HG03442 (cell line): ENCODE results near the gene CTXND1.
"Not testable (repeated sequence)": the region's sequence is repeated elsewhere in the genome, so short reads cannot be mapped to it uniquely, and the experiment has no call there.

Experiments
- ATAC-seq: cut with Tn5 transposase; IDR thresholded peaks from one replicate; pipeline ENCODE4 v1.9.1; 2021; ENCODE audit warnings: mild to moderate bottlenecking, moderate library complexity; ENCODE audit not compliant: unreplicated experiment

The CTXND1 gene

DNA sequence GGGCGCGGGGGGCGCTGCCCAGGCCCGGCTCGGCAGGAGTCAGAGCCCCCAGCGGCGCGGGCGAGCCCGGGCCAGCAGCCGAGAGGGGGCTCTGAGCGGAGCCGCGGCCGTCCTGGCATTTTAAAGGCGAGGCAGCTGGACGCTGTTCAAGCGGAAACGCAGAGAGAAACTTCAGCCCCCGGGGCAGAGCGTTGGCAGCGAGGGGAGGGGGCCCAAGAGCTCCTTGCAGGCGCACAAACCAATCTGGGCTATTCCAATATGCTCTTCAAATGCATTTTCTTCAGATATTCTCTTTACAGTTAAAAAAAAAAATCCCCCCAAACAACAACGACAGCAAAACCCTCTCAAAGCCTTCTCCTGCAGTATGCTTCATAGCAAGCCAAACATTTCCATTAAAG, at the start of gene CTXND1:
Gene CTXND1 (minus strand): TSS at position 93 of the 398 bp plus-strand sequence. CDS start 50,264 bp downstream, outside the sequence.
- no peak for ATAC-seq

DNA sequence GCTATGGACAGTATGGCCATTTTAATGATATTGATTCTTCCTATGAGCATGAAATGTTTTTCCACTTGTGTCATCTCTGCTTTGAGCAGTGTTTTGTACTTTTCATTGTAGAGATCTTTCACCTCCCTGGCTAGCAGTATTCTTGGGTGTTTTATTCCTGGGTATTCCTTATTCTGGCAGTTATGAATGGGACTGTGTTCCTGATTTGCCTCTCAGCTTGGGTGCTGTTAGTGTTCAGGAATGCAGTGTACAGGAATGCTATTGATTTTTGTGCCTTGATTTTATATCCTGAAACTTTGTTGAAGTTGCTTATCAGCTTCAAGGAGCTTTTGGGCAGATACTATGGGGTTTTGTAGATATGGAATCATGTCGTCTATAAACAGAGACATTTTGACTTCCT, 49.5 kb upstream of the CTXND1 start:
- no peak for ATAC-seq

DNA sequence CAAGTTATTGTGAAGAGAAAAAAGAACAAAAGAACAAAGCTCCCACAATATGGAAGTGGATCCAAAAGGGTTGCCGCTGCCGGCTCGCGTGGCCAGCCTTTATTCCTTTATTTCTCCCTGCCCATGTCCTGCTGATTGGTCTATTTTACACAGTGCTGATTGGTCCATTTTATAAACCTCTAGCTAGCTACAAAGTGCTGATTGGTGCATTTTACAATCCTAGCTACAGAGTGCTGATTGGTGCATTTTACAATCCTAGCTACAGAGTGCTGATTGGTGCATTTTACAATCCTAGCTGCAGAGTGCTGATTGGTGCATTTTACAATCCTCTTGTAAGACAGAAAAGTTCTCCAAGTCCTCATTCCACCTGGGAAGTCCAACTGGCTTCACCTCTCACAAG, 43.8 kb upstream of the CTXND1 start:
- not testable (repeated sequence) for ATAC-seq

DNA sequence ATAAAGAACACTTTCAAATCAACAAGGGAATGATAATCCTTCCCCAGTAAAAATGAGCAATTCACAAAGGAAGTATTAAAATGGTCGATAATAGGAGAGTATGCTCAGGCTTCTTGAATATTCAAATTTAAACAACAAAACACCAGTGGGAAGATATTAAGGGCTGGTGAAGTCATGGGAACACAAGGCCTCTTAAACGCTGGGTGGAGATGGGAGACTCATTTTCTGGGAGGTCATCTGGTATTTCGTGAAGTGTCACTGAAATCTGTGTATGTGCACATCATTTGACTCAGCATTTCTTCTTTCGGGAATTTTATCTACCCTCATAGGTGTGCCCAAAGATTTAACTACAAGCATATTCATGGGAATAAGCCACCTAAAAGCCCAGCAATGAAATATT, 40.1 kb upstream of the CTXND1 start:
- no peak for ATAC-seq

DNA sequence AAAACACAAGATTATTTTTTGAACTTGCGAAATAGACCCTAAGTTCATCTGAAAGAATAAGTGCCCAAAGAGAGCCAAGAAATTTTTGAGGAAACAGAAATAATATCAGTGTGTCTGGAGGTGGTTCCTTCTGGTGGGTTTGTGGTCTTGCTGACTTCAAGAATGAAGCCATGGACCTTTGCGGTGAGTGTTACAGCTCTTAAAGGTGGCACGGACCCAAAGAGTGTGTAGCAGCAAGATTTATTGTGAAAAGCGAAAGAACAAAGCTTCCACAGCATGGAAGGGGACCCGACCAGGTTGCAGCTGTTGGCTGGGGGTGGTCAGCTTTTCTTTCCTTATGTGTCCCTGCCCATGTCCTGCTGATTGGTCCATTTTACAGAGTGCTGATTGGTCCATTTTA, 38.9 kb upstream of the CTXND1 start:
- not testable (repeated sequence) for ATAC-seq

DNA sequence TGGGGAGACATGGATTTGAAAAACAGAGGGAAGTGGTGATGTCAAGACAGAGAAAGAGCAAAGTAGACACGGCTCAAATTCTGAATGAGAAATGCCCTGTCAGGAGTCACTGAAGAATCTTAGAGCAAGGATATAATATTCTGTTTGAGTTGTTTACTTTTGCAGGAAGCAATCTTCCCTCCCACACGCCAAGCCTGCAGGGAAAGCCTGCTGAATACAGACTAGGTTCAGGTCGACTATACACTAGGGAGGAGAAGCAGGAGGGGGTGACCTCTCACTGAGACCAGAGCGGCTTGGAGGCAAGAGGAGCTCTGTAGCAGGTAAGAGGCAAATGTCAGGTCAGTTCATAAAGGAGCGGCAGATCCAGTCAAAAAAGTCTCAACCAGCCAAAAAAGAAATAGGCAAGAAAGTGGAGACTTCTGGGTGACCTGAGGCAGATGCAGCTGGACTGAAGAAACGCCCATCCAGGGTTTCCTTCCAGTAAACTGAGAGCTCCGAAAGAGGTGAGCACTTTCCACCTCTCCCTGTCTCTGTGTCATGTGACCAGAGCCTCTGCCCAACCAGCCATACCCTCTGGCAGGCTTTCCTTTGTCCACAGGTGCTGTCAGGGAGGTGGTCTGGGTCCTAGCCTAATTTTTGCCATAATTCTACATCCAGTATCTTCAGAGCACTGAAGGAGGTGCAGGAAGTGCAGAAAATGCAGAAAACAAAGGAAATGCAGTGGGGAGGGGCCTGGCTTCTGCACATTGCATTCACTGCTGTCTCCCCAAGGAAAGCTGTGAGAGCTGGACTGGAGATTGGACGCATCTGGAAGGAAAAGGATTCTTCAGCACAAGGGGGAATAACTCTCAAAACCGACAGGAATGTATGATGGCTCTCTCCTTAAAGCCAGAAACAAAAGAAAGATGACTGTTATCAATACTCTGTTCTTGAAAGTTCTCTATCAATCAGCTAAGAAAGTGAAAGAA, 37.8 kb upstream of the CTXND1 start:
- no peak for ATAC-seq

DNA sequence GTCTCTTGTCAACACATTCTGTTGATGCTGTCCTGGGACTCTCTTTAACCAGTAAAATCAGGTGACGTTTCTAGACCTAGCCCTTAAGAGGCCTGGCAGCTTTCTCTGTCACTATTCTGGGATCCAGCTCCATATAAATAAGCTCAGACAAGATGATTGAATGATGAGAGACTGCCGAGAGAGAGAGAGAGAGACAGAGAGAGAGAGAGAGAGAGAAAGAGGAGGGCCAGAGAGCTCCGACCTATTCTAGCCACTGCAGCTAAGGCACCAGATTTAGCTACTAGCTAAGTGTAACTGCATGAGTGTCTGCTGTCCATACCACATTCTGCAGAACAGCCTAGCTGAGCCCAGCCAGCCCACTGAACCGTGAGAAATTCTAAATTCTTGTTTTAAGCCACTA, 36.1 kb upstream of the CTXND1 start:
- ATAC-seq = no peak

DNA sequence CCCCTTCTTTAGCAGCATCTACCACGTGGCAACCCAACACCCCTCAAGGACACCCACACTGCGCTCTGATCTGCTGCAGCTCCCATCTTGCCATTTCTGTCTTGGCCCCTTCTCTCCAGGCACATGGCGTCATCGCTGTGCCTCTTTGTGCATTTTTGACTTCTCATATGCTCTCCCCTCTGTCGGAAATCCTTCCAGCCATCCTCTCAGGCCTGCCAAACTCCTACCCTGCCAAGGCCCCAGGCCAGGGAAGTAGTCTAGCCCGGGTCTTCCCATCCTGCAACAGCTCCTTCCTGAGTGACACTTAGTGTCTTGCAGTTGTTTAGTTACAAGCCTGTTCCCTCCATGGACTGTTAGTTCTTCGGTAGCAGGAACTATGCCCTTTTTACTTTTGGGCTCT, 34.0 kb upstream of the CTXND1 start:
- no peak for ATAC-seq

DNA sequence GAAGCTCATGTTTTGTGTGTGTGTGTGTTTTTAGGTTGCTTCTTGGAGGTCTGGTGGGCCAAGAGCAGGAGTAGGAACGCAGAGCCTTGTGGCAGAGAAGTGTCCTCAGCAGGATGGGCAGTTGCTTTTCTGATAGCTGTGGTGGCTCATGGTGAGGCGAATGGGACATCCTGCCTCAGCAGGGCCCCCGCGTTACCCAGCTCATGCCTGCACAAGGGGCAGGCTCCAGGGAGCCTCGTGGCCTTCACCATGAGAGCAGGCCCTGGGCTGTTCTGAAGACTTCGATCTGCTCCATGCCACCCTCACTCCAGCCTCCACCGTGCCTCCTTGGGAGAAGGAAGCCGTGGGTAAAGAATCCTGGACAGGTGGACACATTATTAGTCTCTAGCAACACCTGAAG, 33.4 kb upstream of the CTXND1 start:
- ATAC-seq = no peak

DNA sequence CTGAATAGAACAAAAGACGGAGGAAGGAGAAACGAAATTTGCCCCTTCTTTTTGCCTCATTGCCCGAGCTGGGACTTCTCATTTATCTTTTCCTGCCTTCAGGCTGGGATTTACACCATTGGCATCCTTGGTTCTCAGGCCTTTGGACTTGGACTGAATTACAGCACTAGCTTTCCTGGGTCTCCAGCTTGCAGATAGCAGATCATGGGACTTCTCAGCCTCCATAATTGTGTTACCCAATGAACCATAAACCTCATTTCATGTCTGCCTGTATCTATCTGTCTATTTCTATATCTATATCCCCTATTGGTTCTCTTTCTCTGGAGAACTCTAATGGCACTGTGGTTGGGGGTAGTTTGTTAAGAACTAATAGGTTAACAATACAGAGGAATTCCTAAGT, 31.5 kb upstream of the CTXND1 start:
- ATAC-seq = no peak

DNA sequence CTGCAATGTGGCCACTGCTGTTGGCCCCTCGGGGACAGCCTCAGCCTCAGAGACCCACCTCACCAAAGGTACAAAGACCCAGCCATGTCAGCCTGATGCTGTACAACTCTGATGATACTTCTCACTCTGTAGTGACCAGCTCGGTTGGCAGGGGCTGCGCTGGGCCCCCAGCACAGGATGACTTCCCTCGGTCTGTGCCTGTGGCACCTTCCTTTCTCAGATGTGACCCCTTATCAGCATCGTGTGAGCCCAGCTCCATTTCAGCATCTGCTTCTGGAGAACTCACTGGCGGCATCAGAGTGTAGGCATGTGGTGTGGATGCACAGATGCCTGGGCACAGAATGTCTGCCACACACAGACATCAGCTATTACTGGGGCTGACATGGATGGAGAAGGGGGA, 25.1 kb upstream of the CTXND1 start:
- ATAC-seq = no peak

DNA sequence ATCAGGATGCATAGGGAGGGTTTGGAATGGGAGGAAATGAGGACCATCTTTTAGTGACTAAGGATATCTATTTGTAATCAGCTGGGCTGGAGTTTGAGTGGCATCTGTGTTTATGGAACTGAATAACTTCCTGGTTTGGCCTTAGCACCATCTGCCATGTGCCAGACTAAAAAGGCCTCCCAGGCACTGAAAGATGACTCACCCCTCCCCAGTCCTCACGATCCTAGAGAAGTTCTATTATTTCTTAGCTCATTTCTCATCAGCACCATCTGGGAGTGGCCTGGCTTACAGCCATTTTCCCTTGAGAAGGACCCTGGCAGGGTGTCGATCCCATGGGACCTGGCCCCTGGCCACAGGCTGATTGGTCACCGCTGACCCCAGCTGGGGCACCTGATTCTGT, 23.9 kb upstream of the CTXND1 start:
- no peak for ATAC-seq

DNA sequence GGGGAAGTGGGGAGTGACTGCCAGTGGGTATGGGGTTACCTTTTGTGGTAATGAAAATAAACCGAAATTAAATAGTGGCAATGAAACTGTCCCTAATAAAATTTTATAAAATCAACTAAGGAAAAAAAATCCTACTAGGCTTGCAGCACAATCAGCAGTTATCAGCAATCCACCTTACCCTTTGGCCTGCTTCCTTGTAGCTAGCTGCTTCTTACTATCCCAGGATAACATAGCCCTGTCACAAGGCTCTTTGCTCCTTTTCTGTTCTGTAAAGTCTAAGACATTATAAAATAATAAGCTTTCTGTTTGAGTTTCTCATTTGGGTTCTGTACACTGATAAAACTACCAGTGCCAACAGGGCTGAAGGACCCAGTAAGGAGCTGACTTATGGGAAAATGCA, 23.0 kb upstream of the CTXND1 start:
- ATAC-seq = no peak

DNA sequence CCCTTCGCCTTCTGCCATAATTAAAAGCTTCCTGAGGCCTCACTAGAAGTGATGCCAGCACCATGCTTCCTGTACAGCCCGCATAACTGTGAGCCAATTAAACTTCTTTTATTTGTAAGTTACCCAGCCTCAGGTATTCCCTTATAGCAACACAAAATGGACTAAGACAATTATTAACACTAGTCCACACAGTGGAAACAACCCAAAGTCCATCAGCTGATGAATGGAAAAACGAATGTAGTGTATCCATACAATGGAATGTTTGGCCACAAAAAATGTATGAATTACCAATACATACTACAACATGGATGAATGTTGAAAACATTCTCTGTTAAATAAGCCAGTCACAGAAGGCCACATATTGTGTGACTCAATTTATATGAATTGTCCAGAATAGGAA, 22.5 kb upstream of the CTXND1 start:
- no peak for ATAC-seq

DNA sequence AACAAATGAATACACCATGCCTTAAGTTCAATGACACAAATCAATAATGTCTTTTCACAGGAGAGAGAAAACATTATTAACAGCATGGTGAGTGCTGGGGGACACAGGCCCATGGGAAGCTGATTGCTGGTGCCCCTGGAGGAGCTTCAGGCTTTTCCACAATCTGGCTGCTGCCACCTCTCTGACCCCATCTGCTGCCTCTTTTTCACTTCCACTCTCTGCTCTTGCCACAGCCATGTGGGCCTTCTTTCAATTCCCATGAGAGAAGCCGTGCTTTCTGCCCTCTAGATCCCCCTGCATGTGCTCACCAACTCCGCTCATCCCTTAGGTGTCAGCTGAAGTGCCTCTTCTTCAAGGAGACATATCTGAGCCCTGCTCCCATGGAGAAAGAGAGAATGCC, 21.0 kb upstream of the CTXND1 start:
- no peak for ATAC-seq

DNA sequence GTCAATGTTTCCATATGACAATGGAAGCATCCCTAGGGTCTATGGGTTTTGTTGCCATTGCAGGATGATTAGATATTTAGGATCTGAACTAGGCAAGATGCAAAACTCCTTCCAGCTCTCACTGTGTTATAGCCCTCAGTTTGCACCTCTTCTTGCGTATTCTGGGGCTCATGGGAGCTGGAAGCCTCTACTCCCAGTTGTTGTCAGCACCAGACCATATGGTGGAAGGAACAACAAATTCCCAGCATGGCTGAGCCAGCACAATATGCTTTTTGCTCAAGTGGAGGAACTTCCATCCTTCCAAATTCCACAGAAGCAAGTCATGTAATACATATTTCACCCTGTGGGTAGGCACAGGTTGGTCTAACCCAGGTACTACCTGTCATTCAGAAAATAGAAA, 18.5 kb upstream of the CTXND1 start:
- ATAC-seq = no peak

DNA sequence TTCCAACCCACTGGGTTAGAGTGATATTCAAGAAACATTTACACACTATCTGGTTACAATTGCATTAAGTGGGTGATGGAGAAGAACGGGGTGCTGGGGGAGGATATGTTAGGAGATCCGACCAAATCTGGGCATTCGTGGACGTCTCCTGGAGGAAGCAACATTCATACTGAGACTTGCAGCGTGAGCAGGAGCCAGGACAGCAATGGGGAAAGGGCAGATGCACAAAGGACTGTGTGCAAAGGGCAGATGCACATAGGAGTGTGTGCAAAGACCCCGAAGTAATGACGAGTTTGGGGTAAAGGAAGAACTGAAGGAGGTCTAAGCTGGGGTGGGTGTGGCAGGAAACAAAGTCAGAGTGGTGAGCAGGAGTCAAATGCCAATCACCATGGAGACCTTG, 16.1 kb upstream of the CTXND1 start:
- no peak for ATAC-seq

DNA sequence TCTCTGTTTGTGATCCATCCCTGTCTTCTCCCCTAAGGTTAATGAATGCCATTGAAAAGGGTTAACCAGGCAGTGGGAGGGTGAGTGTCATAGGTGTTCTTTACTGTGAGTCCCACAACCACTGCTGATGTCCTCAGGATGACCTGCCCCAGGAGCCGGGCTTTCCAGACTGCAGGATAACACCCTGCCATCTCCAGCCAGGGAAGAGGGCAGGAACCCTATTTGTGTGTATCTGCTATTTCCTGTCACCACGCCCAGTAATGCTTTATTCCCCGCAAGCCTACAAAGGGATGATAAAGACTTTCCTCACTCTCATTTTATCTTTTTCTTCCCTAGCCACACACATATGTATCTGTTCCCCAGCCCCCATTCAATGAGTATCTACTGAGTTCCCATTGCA, 15.6 kb upstream of the CTXND1 start:
- no peak for ATAC-seq

DNA sequence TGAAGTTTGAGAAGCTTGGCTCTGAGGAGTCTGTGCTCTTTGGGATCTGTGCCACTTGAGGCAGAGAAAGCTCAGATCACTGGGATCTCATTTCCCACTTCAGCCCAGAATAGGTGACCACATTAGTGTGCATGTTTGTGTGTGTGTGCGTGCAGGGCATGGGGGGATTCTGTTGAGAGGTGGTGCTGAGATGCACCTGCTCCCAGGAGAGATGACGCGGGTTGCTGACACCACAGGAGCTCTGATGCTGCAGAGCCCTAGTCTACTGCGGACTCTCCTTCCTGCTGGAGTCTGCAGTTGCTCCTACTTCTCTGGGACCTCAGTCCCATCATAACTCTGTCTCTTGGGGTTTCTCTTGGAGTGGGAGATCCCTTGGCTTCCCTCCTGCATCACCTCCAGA, 14.7 kb upstream of the CTXND1 start:
- ATAC-seq = no peak

DNA sequence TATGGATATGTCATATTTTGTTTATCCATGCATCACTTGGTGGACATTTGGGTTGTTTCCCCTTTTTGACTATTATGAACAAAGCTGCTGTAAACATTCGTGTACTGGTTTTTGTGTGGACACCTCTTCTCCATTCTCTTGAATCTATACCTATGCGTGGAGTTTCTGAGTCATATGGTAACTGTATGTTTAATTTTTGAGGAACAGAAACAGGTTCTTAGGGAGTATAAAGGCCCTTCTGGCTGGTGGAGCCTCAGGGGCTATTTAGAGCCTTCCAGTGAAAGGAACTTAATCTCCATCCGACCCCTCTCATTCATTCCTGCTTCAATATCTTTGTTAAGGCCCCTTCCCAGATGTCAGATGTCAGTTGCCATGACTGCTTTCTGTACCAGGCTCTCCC, 14.1 kb upstream of the CTXND1 start:
- no peak for ATAC-seq

DNA sequence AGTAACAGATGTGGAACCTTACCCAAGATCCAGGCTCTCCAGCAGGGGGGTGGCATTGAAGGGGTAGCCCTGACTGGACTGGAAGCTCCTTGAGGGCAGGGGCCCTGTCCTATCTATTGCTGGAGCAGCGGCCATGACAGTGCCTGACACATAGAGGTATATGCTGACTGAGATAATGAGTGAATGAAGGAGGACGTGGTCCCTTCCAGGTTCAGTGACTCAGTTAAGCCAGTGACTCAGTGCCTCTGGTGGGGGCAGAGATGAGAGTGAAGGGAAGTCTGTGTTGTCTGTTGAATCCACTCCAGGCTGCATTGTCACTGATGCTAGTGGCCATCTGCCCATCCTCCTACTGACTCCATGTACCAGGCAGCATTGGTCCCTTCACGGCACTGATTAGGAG, 13.0 kb upstream of the CTXND1 start:
- ATAC-seq = no peak

DNA sequence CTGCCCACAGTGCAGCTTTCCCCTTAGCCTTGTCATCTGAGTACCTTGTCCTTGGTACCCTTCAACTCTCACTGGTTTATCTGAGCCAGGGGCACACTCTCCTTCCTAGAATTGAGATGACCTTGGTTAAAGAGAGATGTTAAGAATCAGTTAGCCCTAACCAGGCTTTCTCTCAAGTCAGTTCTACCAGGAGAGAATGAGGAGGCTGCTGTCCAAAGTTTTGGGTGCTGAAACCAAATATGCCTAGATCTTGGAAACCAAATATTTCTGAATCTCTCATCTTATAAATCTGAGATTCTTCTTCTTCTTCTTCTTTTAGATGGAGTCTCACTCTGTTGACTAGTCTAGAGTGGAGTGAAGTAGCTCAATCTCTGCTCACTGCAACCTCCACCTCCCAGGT, 12.0 kb upstream of the CTXND1 start:
- ATAC-seq = no peak

DNA sequence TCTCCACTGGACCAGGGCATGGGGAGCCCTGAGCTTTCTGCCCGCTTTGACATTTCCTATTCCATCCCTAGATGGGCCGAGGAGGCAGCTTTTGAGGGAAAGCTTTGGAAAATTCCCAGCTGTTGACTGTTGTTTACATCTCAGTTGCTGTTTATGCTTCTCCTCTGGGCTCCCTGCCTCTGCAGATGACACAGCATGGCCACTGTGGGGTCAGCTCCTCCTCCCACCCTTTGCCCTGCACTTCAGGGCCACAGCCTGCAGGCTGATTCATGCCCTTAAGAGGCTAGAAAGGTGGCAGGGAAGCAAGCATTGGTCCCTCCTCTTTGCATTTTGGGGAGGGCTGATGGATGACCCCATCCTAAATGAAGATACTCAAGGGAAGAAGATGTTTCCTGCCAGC, 8.5 kb upstream of the CTXND1 start:
- no peak for ATAC-seq
